Omental fat pad (tissue), 4 donors: Measurements from ENCODE around the gene ZNF771. TPM values are rescaled to one million over a fixed set of nuclear protein-coding genes. Genes with fewer than 3 reads are reported as not detected.
"Not testable (repeated sequence)": the region's sequence is repeated elsewhere in the genome, so short reads cannot be mapped to it uniquely, and the experiment has no call there.

Source experiments
- ATAC-seq: fragments of 150-250 bp; one replicate; pipeline ENCODE4 v1.9.1; 2016; ENCODE audit warnings: mild to moderate bottlenecking, moderate library complexity; ENCODE audit not compliant: low FRiP score
- DNase-seq: peaks from one replicate; pipeline ENCODE4 v3.0.0-alpha.2; 2019; ENCODE audit warnings: low spot score
- CTCF ChIP-seq, 3 donors: fragments of 450-650 bp; IDR thresholded peaks; one replicate each; pipeline ENCODE4 v1.5.1; 2016 to 2017; ENCODE audit warnings: antibody characterized with exemption in 3 of 3, mild to moderate bottlenecking in 3 of 3, moderate library complexity in 2 of 3
- total RNA-seq, 4 donors: library from RNA; depleted of rRNA; stranded (reverse); fragments of >200 nt; gene quantifications; one replicate each; pipeline ENCODE4 v1.1.0, GENCODE V29; 2016

ZNF771 gene
- total RNA-seq, 4 donors from 2014 or later: 8.3 to 13.6 (median 9.9) TPM

- no peak for DNase-seq
- no peak for TF ChIP-seq CTCF (IDR thresholded peaks at IDR 0.05)
- no peak for ATAC-seq
These were observed 40.3 kb downstream of the ZNF771 start for GRCh38 chr16:30447512-30448226.

DNA sequence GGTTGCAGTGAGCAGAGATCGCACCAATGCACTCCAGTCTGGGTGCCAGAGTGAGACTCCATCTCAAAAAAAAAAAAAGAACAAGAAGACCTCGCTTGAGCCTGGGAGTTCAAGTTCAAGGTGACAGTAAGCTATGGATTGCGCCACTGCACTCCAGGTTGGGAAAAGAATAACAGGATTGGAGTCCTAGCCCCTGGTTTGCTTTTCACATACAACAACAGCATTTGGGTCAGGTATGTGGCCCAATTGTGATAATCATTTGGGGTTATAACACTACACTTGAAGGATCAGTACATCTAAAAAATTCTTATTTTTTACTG is 41.7 kb downstream of the ZNF771 start:
- no peak for DNase-seq
- no peak for ATAC-seq
- TF ChIP-seq CTCF (IDR thresholded peaks at IDR 0.05): no peak

GRCh38 chr16:30452709-30453580 is 45.5 kb downstream of the ZNF771 start:
- DNase-seq, ATAC-seq: not testable (repeated sequence)

DNA sequence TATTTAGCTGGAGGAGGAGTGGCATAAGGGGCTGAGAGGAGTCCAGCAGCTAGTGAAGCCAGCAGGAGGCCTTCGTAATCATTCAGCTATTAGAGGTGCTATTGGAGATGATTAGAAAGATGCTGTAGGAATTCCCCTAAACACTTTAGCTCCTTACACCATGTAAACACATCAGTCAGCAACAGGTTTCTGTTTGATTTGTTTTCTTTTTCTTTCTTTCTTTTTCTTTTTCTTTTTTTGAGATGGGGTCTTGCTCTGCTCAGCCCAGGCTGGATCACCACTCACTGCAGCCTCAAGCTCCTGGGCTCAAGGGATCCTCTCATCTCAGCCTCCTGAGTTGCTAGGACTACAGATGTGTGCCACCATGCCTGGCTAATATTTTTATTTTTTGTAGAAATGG is 48.9 kb downstream of the ZNF771 start:
- ATAC-seq (no peak), DNase-seq (no peak)
- no peak for TF ChIP-seq CTCF (IDR thresholded peaks at IDR 0.05)

- no peak for DNase-seq
- ATAC-seq: no peak
- no peak for TF ChIP-seq CTCF (IDR thresholded peaks at IDR 0.05)
These were observed 49.9 kb downstream of the ZNF771 start for GRCh38 chr16:30457256-30457655.

DNA sequence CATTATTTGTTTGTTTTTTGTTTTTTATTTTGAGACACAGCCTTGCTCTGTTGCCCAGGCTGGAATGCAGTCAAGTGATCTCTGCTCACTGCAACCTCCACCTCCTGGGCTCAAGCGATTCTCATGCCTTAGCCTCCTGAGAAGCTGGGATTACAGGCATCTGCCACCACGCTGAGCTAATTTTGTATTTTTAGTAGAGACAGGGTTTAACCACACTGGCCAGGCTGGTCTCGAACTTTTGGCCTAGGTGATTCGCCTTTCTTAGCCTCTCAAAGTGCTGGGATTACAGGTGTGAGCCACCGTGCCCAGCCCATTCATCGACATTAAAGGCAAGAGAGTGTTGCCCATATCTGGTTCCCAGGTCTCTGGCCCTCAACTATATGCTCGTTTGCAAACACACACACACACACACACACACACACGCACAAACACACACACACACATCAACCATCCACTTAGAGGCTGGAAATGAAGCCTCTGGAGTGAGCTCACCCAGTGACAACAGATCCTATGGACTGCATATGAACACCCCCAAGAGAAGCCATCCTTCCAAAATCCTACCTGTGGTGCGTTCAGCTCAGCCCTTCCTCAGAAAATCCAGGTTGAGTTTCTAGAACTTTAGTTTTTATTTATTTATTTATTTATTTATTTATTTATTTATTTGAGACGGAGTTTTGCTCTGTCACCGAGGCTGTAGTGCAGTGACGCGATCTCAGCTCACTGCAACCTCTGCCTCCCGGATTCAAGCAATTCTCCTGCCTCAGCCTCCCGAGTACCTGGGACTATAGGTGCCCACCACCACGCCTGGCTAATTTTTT is 50.5 kb downstream of the ZNF771 start:
- no peak for ATAC-seq
- DNase-seq: no peak

More for the DNA sequence above, 50.5 kb downstream of the ZNF771 start:
- no peak for TF ChIP-seq CTCF (IDR thresholded peaks at IDR 0.05)
